ENCODE measurements around the gene CDC20. TPM values are rescaled to one million over a fixed set of nuclear protein-coding genes. Genes with fewer than 3 reads are reported as not detected.

Gene CDC20
- total RNA-seq, 1 donor from 2014 or later = 15.2 TPM

DNA sequence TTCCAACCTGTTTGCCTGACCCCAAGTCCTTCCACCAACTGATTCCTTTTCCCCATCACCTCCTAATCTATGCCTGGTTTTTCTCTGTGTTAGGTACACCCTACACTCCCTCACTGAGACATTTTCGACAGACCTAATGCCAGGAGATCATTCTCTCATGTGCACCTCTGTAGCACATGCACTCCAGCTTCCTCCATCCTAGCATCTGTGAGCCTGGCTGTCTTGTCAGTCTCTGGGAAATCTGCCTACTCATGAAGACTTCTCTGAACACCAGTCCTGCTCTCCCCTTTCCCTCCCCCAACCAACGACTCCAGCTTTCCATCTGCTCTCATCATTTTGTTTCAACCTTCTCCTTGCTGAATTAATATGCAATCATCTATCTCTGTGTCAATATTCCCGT is 29.8 kb downstream of the CDC20 start:
- Mint-ChIP-seq H3K9me3 (ENCODE audit: unreplicated experiment) (no peaks in the 10 kb centered on the region), H3K4me3 (ENCODE audit: unreplicated experiment) (peak overlapping the region; percentile 100), H3K4me1 (ENCODE audit: unreplicated experiment) (peaks cover 35% of the 10 kb centered on the region), H3K27me3 (ENCODE audit: unreplicated experiment) (no peaks in the 10 kb centered on the region), H3K27ac (ENCODE audit: unreplicated experiment) (peak overlapping the region; percentile 100), H3K36me3 (ENCODE audit: unreplicated experiment) (peaks cover 36% of the 10 kb centered on the region)
- no peak for TF ChIP-seq CTCF (IDR thresholded peaks at IDR 0.05)
- DNase-seq (ENCODE audit: extremely low spot score, unreplicated experiment) = no peak

- Mint-ChIP-seq H3K4me1 (ENCODE audit: unreplicated experiment) (peaks cover 35% of the 10 kb centered on the region), H3K27ac (ENCODE audit: unreplicated experiment) (peak within 1 kb of the TSS; percentile 100), H3K27me3 (ENCODE audit: unreplicated experiment) (no peaks in the 10 kb centered on the region), H3K36me3 (ENCODE audit: unreplicated experiment) (peaks cover 30% of the 10 kb centered on the region), H3K9me3 (ENCODE audit: unreplicated experiment) (no peaks in the 10 kb centered on the region), H3K4me3 (ENCODE audit: unreplicated experiment) (peak within 1 kb of the TSS; percentile 100)
- peak; percentile 95 for DNase-seq (ENCODE audit: extremely low spot score, unreplicated experiment)
- TF ChIP-seq CTCF (IDR thresholded peaks at IDR 0.05) = no peak
Measured at GRCh38 chr1:43389326-43390313, 30.8 kb downstream of the CDC20 start, which contains the start of the genes MED8 and SZT2. TSS of gene MED8 (minus strand) at chr1:43389800. CDS start at chr1:43389764, 36 bp downstream. TSS of gene SZT2 (plus strand) at chr1:43389899. CDS start at chr1:43389969, 70 bp downstream.

- TF ChIP-seq CTCF (IDR thresholded peaks at IDR 0.05) = no peak
- no peak for DNase-seq (ENCODE audit: extremely low spot score, unreplicated experiment)
- Mint-ChIP-seq H3K4me3 (ENCODE audit: unreplicated experiment) (no peak overlapping the region), H3K9me3 (ENCODE audit: unreplicated experiment) (no peaks in the 10 kb centered on the region), H3K27me3 (ENCODE audit: unreplicated experiment) (no peaks in the 10 kb centered on the region), H3K27ac (ENCODE audit: unreplicated experiment) (no peak overlapping the region), H3K36me3 (ENCODE audit: unreplicated experiment) (peaks cover 10% of the 10 kb centered on the region), H3K4me1 (ENCODE audit: unreplicated experiment) (peaks cover 34% of the 10 kb centered on the region)
Measured at GRCh38 chr1:43392702-43393101, 33.9 kb downstream of the CDC20 start.

DNA sequence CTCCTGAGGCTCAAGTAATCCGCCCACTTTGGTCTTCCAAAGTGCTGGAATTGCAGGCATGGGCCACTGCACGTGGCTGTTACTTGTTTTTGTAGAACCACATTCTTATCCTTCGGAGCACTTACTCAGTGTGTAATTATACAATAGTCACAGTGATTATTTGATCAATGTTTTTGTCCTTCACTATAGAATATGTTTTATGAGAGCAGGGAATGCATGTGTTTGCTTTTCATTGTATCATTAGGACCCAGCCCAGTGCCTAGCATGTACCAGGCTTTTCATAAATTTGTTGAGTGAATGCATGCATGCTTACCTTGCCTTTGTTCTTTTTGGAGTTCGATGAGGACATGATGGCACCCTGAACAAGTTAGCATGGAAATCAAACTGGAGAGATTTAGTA is 36.7 kb downstream of the CDC20 start:
- Mint-ChIP-seq H3K27ac (ENCODE audit: unreplicated experiment) (no peak overlapping the region), H3K27me3 (ENCODE audit: unreplicated experiment) (no peaks in the 10 kb centered on the region), H3K9me3 (ENCODE audit: unreplicated experiment) (no peaks in the 10 kb centered on the region), H3K36me3 (ENCODE audit: unreplicated experiment) (peaks cover 9% of the 10 kb centered on the region), H3K4me3 (ENCODE audit: unreplicated experiment) (no peak overlapping the region), H3K4me1 (ENCODE audit: unreplicated experiment) (peaks cover 9% of the 10 kb centered on the region)
- no peak for TF ChIP-seq CTCF (IDR thresholded peaks at IDR 0.05)
- no peak for DNase-seq (ENCODE audit: extremely low spot score, unreplicated experiment)

GRCh38 chr1:43396059-43396458 is 37.3 kb downstream of the CDC20 start:
- DNase-seq (ENCODE audit: extremely low spot score, unreplicated experiment) = no peak
- no peak overlapping the region for H3K27ac Mint-ChIP-seq (ENCODE audit: unreplicated experiment)
- TF ChIP-seq CTCF (IDR thresholded peaks at IDR 0.05) = no peak
- H3K27me3 Mint-ChIP-seq (ENCODE audit: unreplicated experiment) = no peaks in the 10 kb centered on the region
- peaks cover 5% of the 10 kb centered on the region for H3K4me1 Mint-ChIP-seq (ENCODE audit: unreplicated experiment)
- peaks cover 9% of the 10 kb centered on the region for H3K36me3 Mint-ChIP-seq (ENCODE audit: unreplicated experiment)
- H3K4me3 Mint-ChIP-seq (ENCODE audit: unreplicated experiment) = no peak overlapping the region
- H3K9me3 Mint-ChIP-seq (ENCODE audit: unreplicated experiment) = no peaks in the 10 kb centered on the region

All from osteocyte (in vitro differentiated cells).